IPS-15b (cell line): Measurements from ENCODE around the gene NDOR1.

ENCODE experiments used
- H3K27me3 ChIP-seq: one replicate; pipeline ENCODE4 v1.6.1; 2013; ENCODE audit warnings: low read length; ENCODE audit not compliant: control insufficient read depth, insufficient read depth
- H3K36me3 ChIP-seq: one replicate; pipeline ENCODE4 v1.6.1; 2013; ENCODE audit warnings: low read length; ENCODE audit not compliant: control insufficient read depth, insufficient read depth
- H3K4me1 ChIP-seq: one replicate; pipeline ENCODE4 v1.6.1; 2013; ENCODE audit warnings: mild to moderate bottlenecking, low read length; ENCODE audit not compliant: control insufficient read depth, insufficient read depth
- H3K4me3 ChIP-seq: one replicate; pipeline ENCODE4 v1.5.1; 2013; ENCODE audit warnings: low read depth, low read length
- H3K9ac ChIP-seq: one replicate; pipeline ENCODE4 v1.6.1; 2013; ENCODE audit warnings: low read depth, mild to moderate bottlenecking, low read length
- H3K9me3 ChIP-seq: one replicate; pipeline ENCODE4 v1.6.1; 2013; ENCODE audit warnings: mild to moderate bottlenecking, low read length; ENCODE audit not compliant: control insufficient read depth, insufficient read depth

NDOR1 gene

GRCh38 chr9:137179761-137180160 lies 25.7 kb upstream of the NDOR1 start:
- Histone ChIP-seq H3K4me1 (no peaks in the 10 kb centered on the region), H3K36me3 (peaks cover 44% of the 10 kb centered on the region), H3K27me3 (peaks cover 3% of the 10 kb centered on the region)

DNA sequence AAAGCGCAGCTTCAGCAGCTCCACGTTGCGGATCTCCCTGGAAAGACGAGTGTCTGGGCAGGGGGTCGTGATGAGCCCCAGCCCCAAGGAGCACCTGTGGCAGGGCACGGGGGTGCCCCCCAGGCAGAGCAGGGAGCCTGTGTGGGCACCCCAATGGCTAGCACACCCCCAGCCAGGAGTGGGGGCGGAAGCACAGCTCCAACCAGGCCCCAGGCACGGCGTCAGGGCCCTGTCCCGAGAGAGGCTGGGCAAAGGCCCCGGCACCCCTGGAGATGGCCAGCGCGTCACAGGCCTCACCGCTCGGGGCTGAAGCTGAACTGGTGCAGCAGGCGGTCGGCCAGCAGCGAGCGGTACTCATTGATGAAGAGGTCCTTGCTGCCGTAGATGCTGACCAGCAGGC lies 25.0 kb upstream of the NDOR1 start:
- H3K4me1 ChIP-seq: no peaks in the 10 kb centered on the region
- no peaks in the 10 kb centered on the region for H3K9me3 ChIP-seq
- H3K27me3 ChIP-seq: peaks cover 3% of the 10 kb centered on the region
- H3K36me3 ChIP-seq: peaks cover 45% of the 10 kb centered on the region
- H3K9ac ChIP-seq: no peak overlapping the region
- H3K4me3 ChIP-seq: no peak overlapping the region

More at GRCh38 chr9:137179761-137180160, 25.7 kb upstream of the NDOR1 start:
- Histone ChIP-seq H3K4me3 (no peak overlapping the region), H3K9ac (no peak overlapping the region), H3K9me3 (no peaks in the 10 kb centered on the region)

DNA sequence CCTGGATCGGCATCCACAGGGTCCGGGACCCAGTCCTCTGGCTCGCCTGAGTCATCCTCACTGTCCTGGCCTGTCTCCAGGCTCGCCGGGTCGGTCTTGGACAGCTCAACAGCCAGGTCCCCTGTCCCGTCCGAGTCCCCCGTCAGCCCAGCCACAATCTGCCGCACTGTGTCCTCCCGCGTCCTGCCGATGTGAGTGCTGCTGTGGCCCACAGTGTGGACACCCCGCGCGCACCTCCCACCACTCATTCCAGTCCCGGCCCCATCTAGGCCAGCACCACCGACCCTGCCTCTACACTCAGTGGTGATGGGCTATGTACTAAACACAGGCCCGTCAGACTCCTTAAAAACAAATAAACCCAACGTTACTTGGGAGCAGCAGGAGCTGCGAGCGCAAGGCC lies 23.8 kb upstream of the NDOR1 start:
- H3K36me3 ChIP-seq: peaks cover 52% of the 10 kb centered on the region
- H3K9me3 ChIP-seq: no peaks in the 10 kb centered on the region
- no peaks in the 10 kb centered on the region for H3K27me3 ChIP-seq
- no peaks in the 10 kb centered on the region for H3K4me1 ChIP-seq
- no peak overlapping the region for H3K9ac ChIP-seq
- H3K4me3 ChIP-seq: no peak overlapping the region

DNA sequence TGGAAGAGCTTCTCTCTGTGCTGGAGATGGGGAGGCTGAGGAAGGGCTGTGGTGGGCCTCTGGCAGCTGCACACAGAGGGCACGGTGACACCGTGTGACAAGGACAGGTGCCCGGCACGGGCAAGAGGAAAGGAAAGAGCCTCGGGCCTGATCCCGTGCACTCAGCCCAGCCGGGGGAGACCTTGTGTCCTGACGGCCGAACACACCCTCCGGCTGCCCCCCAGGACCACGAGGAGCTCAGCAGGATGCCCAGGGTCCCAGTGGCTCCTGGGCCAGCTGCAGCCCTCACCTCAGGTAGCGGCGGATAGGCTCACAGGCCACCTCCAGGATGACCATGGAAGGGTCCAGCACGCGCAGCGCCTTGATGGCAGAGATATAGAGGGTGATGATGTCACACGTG lies 22.7 kb upstream of the NDOR1 start:
- peaks cover 8% of the 10 kb centered on the region for H3K4me1 ChIP-seq
- peaks cover 52% of the 10 kb centered on the region for H3K36me3 ChIP-seq
- H3K9ac ChIP-seq: no peak overlapping the region
- H3K4me3 ChIP-seq: no peak overlapping the region
- no peaks in the 10 kb centered on the region for H3K9me3 ChIP-seq
- no peaks in the 10 kb centered on the region for H3K27me3 ChIP-seq

GRCh38 chr9:137183980-137184595 lies 21.4 kb upstream of the NDOR1 start:
- H3K27me3 ChIP-seq: no peaks in the 10 kb centered on the region
- H3K4me3 ChIP-seq: no peak overlapping the region
- H3K36me3 ChIP-seq: peaks cover 49% of the 10 kb centered on the region
- H3K9me3 ChIP-seq: no peaks in the 10 kb centered on the region
- H3K9ac ChIP-seq: no peak overlapping the region
- H3K4me1 ChIP-seq: peaks cover 8% of the 10 kb centered on the region

GRCh38 chr9:137184881-137185660 lies 20.4 kb upstream of the NDOR1 start:
- H3K4me1 ChIP-seq: peaks cover 10% of the 10 kb centered on the region
- H3K36me3 ChIP-seq: peaks cover 41% of the 10 kb centered on the region
- H3K9ac ChIP-seq: no peak overlapping the region

DNA sequence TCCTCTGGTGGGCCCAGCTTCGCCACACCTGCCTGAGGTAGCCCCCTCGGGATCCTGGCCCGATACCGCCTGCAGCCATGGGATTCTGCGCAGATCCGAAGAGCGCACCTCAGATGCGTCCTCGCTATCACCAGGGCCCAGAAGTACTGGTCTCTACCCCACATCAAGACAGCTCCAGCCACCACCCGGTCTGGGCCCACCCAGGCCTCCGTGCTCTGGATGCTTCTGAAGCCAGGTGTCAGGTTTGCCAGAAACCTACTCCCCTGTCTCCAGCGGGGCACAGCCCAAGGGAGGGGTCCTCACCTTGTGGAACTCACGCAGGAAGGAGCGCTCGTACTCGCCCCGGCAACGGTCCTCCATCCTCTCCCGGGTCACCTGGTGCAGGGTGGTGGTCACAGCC lies 19.6 kb upstream of the NDOR1 start:
- Histone ChIP-seq H3K9ac (no peak overlapping the region), H3K27me3 (no peaks in the 10 kb centered on the region), H3K9me3 (no peaks in the 10 kb centered on the region), H3K36me3 (peaks cover 37% of the 10 kb centered on the region), H3K4me3 (no peak overlapping the region), H3K4me1 (peaks cover 10% of the 10 kb centered on the region)

More at GRCh38 chr9:137184881-137185660, 20.4 kb upstream of the NDOR1 start:
- Histone ChIP-seq H3K27me3 (no peaks in the 10 kb centered on the region), H3K9me3 (no peaks in the 10 kb centered on the region), H3K4me3 (no peak overlapping the region)

GRCh38 chr9:137186385-137186784 lies 19.1 kb upstream of the NDOR1 start:
- H3K27me3 ChIP-seq: no peaks in the 10 kb centered on the region
- H3K4me3 ChIP-seq: no peak overlapping the region
- H3K4me1 ChIP-seq: peaks cover 10% of the 10 kb centered on the region
- no peak overlapping the region for H3K9ac ChIP-seq
- H3K9me3 ChIP-seq: no peaks in the 10 kb centered on the region
- peaks cover 36% of the 10 kb centered on the region for H3K36me3 ChIP-seq

GRCh38 chr9:137187386-137187785 lies 18.1 kb upstream of the NDOR1 start:
- Histone ChIP-seq H3K9me3 (no peaks in the 10 kb centered on the region), H3K4me3 (peak overlapping the region; percentile 97), H3K9ac (no peak overlapping the region), H3K36me3 (peaks cover 35% of the 10 kb centered on the region), H3K27me3 (no peaks in the 10 kb centered on the region), H3K4me1 (peaks cover 10% of the 10 kb centered on the region)

GRCh38 chr9:137188086-137188489 lies 17.4 kb upstream of the NDOR1 start:
- no peaks in the 10 kb centered on the region for H3K27me3 ChIP-seq
- H3K4me1 ChIP-seq: peaks cover 10% of the 10 kb centered on the region
- peak overlapping the region; percentile 97 for H3K4me3 ChIP-seq
- peak overlapping the region; percentile 76 for H3K9ac ChIP-seq
- H3K36me3 ChIP-seq: peaks cover 31% of the 10 kb centered on the region
- no peaks in the 10 kb centered on the region for H3K9me3 ChIP-seq

- peaks cover 10% of the 10 kb centered on the region for H3K4me1 ChIP-seq
Measured at GRCh38 chr9:137188490-137189296, 16.8 kb upstream of the NDOR1 start, which contains the start of the genes ANAPC2 and SSNA1. Gene ANAPC2 (minus strand): TSS chr9:137188560. CDS start chr9:137188532, 28 bp downstream. Gene SSNA1 (plus strand): TSS chr9:137188676. CDS start chr9:137188727, 51 bp downstream.

More at GRCh38 chr9:137188490-137189296, 16.8 kb upstream of the NDOR1 start, which contains the start of the genes ANAPC2 and SSNA1:
- Histone ChIP-seq H3K9me3 (no peaks in the 10 kb centered on the region), H3K9ac (peak within 1 kb of the TSS; percentile 81), H3K36me3 (peaks cover 26% of the 10 kb centered on the region), H3K27me3 (no peaks in the 10 kb centered on the region), H3K4me3 (peak within 1 kb of the TSS; percentile 97)
